AG09319 (cell line): ENCODE measurements around the gene ZNF883.

ENCODE experiments used
- DNase-seq: peaks from one replicate; pipeline ENCODE4 v3.0.0-alpha.2; 2010; ENCODE audit warnings: low read depth; ENCODE audit errors: extremely low read depth
- CTCF ChIP-seq: IDR thresholded peaks from 2 replicates; pipeline ENCODE4 v1.5.1; 2011; ENCODE audit warnings: low read depth, mild to moderate bottlenecking, inconsistent platforms, low read length, moderate library complexity

The ZNF883 gene

GRCh38 chr9:112917047-112917986 lies 94.7 kb downstream of the ZNF883 start:
- no peak for DNase-seq
- no peak for TF ChIP-seq CTCF

- DNase-seq: no peak
- TF ChIP-seq CTCF: no peak
Observed at GRCh38 chr9:112914524-112914923, 97.5 kb downstream of the ZNF883 start.

- DNase-seq: no peak
- TF ChIP-seq CTCF: no peak
Observed at GRCh38 chr9:112913326-112913725, 98.7 kb downstream of the ZNF883 start.

- DNase-seq: no peak
Observed at GRCh38 chr9:112912636-112913035, 99.4 kb downstream of the ZNF883 start.

GRCh38 chr9:112911736-112912135 lies 100.3 kb downstream of the ZNF883 start:
- TF ChIP-seq CTCF: no peak
- DNase-seq: no peak

More at GRCh38 chr9:112912636-112913035, 99.4 kb downstream of the ZNF883 start:
- TF ChIP-seq CTCF: no peak
